C4-2B (cell line): ENCODE measurements around the gene KCNS1.

Experiments used
- H3K27ac ChIP-seq: fragments of 450-650 bp; 2 replicates; pipeline ENCODE4 v1.5.1; 2017
- ZFX ChIP-seq: fragments of 450-650 bp; IDR thresholded peaks from 2 replicates; pipeline ENCODE4 v1.6.1; 2017
- TF ChIP-seq, protein P1 (sequence below): fragments of 450-650 bp; conservative IDR thresholded peaks from 2 replicates; pipeline ENCODE4 v1.5.1; 2017; ENCODE audit warnings: mild to moderate bottlenecking

KCNS1 gene

DNA sequence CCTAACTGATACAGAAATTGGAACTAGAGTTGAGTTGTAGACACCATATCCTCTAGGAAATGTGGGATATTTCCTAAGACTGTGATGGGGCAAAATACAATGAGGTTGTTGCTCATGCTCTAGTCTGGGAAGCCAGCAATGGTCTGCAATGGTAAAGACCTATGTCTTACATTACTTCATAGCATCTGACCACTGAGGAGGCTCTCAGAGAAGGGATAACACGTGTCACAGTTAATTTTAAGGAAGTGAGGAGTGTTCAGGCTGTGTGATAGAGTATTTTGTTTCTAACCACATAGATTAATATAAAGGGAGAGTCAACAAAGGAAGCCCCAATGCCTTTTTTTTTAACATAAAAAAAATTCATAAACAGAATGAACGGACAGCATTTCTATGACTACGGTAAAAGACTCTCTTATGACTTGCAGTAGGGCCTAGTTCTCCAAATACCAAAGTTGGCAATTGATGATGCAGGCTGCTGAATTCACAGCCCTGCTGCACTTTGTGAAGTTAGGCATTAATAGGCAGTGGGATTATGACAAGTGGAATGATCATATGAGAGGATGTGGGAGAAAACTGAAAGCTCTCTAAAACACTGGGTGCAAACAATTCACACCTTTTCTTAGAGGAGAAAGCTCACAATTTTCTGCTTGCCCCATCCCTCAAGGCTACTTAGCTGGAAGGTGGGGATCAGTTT is 13.7 kb downstream of the KCNS1 start:
- H3K27ac ChIP-seq = no peak overlapping the region
- TF ChIP-seq ZFX = no peak

DNA sequence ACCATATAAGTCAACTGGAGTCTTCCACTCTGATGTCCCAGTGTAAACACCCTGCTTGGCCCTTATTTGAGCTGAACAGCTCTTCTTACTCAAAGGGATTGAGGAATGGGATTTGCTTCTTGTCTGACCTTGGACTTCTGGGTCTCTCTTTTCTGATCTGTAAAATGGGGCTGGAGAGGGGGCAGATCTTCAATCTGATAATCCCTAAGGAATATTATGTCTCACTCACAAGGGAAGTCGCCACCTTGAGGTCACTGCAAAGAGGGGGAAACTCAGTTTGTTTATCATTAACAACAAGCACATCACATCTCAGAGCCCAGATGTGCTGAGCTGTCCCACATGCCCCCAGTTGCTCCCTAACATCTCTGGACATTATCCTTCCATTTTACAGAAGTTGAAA is 15.1 kb downstream of the KCNS1 start:
- H3K27ac ChIP-seq = no peak overlapping the region
- TF ChIP-seq, protein P1, sequence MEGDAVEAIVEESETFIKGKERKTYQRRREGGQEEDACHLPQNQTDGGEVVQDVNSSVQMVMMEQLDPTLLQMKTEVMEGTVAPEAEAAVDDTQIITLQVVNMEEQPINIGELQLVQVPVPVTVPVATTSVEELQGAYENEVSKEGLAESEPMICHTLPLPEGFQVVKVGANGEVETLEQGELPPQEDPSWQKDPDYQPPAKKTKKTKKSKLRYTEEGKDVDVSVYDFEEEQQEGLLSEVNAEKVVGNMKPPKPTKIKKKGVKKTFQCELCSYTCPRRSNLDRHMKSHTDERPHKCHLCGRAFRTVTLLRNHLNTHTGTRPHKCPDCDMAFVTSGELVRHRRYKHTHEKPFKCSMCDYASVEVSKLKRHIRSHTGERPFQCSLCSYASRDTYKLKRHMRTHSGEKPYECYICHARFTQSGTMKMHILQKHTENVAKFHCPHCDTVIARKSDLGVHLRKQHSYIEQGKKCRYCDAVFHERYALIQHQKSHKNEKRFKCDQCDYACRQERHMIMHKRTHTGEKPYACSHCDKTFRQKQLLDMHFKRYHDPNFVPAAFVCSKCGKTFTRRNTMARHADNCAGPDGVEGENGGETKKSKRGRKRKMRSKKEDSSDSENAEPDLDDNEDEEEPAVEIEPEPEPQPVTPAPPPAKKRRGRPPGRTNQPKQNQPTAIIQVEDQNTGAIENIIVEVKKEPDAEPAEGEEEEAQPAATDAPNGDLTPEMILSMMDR = peak; percentile 8; the same call in 1 of the 2 replicates
- no peak for TF ChIP-seq ZFX

DNA sequence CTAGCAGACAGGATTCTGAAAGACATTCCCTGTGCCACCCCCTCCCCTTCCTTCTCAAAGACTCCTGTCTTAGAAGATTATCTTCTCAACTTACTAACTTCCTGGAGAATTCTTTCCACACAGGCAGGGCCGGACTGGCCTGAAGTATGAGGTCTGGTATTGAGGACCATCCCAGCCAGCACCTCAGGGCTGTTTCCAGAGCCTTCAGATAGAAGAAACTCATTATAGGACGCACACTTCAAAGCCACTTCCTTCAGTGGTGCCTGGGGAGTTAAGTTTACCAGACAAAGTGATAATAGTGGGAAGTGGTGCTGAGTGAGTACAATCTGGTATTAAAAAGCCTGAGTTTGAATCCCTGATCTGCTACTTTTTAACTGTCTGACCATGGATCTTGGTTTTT is 15.6 kb downstream of the KCNS1 start:
- no peak for TF ChIP-seq ZFX
- TF ChIP-seq, protein P1 = no peak
- no peak overlapping the region for H3K27ac ChIP-seq

DNA sequence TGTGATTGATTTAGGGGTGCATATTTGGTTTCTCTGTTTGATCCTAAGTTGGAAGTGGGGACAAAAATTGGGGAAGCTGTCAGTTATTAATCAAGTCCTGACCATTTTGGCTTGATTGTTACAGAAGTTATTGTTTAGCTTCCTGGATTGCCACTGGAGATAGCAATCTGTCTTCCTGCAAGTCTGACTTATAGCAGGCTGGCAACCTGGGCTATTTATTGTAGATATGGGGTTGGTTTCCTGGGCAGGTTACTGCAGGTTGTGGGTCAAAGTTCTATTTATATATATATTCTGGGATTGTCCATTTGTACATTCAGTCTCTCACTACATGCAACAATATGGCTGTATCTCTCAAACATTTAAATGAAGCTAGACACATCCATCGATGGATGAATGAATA is 17.8 kb downstream of the KCNS1 start:
- no peak for TF ChIP-seq ZFX
- TF ChIP-seq, protein P1 = no peak
- H3K27ac ChIP-seq = no peak overlapping the region

DNA sequence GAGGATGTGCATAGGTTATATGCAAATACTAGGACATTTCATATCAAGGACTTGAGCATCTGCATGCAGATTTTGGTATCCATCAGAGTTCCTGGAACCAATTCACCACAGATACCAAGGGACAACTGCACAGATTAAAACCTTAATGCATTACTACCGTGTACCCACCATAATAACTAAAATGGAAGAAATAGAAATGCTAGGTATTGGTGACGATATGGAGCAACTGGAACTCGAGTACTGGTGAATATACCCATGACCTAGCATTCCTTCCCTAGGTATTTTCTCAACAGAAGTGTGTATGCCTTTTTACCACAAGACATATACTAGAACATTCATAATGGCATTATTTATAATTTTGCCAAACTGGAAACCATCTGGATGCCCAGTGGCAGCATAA is 18.5 kb downstream of the KCNS1 start:
- TF ChIP-seq, protein P1 = no peak
- TF ChIP-seq ZFX = no peak
- no peak overlapping the region for H3K27ac ChIP-seq

DNA sequence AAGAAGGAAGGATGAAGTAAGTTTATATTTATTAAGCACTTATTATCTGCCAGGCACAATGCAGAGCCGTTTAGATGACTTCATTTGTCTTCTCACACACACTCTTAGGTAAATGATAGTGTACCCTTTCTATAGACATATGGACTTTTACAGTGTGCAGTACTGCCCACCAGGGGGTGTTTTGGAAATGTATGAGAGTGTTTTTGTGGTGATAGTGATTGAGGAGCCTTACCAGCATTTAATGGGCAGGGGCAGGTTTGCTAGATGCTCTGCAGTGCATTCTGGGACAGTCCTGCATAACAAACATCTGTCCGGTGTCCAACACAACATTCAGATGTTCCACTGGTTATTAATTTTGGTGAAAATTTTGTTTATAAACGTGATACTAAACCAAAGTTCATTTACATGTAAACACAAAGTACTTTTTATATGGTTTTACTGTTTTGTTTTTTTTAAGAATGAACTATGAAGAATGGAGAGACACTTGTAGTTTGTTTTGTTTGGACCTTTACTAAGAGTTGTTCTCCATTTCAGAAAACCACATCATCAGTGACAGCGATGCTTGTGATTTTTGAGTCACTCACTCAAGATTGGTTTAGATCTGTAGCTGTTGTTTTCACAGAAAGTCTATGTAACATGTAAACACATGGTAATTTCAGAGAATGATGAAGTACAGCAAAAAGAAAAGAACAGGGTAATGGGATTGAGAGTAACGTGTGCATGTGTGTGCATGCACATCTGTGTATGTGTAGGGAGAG is 19.9 kb downstream of the KCNS1 start:
- no peak overlapping the region for H3K27ac ChIP-seq
- no peak for TF ChIP-seq ZFX
- TF ChIP-seq, protein P1 = peak; percentile 62

DNA sequence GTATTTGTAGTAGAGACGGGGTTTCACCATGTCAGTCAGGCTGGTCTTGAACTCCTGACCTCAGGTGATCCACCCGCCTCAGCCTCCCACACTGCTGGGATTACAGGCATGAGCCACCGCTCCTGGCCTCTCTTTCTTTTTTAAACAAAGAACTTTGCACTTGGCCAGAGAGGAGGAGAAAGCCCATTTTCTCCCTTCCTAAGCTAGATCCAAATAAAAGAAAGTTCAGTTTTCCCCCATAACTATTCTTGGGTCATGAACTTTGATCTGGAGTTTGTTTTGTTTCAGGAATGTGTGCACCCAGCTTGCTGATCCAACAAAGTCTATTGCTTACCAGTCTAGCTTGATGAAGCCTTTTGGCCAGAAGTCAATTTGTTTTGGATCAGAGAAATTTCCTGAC is 23.4 kb downstream of the KCNS1 start:
- H3K27ac ChIP-seq = peak overlapping the region; percentile 17; the same call in 1 of the 2 replicates

More for the DNA sequence above, 23.4 kb downstream of the KCNS1 start:
- TF ChIP-seq ZFX = no peak
- TF ChIP-seq, protein P1 = no peak
